ENCODE data around the gene DEAF1. TPM values are rescaled to one million over a fixed set of nuclear protein-coding genes. Genes with fewer than 3 reads are reported as not detected.

DEAF1 gene
- total and polyA plus RNA-seq, 2 donors (not counting 3 experiments of a cell fraction or from before 2014, with no cell fraction given), result 43.6 to 55.7 TPM

DNA sequence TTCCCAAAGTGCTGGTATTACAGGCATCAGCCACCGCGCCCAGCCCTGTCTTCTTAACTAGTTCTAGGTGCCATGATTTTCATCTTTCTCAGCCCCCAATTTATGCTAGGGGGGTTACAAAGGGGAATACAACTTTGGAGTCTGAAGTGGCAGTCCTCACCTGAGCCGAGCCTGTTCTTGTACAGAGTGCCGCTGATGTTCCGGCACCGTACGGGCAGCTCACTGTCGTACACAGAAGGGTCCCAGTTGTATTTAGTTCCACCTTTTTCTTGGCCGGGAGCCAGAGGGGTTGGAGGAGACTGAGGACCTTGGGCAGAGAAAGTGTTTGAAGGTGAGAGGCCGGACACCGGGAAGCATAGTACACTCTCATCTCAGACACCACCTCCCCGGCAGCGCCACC is 7.3 kb downstream of the DEAF1 start:
- no peak overlapping the region for H2AFZ ChIP-seq (ENCODE audit: low read depth, low read length)
- H3K4me3 ChIP-seq (replicated peaks in 1 of 3; ENCODE audit: insufficient read depth in 1 of 3, low read depth in 1 of 3, low read length in 3 of 3), result no peak overlapping the region
- BruUV-seq (replicated peaks), result no TSS peak
- peaks cover 18% of the 10 kb centered on the region for H3K4me1 ChIP-seq (ENCODE audit: control insufficient read depth, extremely low read depth, insufficient read depth, low read length)
- H4K20me1 ChIP-seq (replicated peaks; ENCODE audit: control insufficient read depth, extremely low read depth, insufficient read depth, low read length), result no peaks in the 10 kb centered on the region
- H3K4me2 ChIP-seq (ENCODE audit: insufficient read depth, low read length), result no peak overlapping the region
- CTCF ChIA-PET, result no interaction called here
- no peak for TF ChIP-seq MYC (IDR thresholded peaks at IDR 0.05; ENCODE audit: low read depth, low read length)
- H3K9ac ChIP-seq (replicated peaks; ENCODE audit: extremely low read depth, insufficient read depth, low read length), result no peak overlapping the region
- no peak overlapping the region for H3K27ac ChIP-seq (ENCODE audit: insufficient read depth, low read depth, low read length)
- POLR2A ChIA-PET, result no interaction called here
- H3K9me1 ChIP-seq (replicated peaks; ENCODE audit: control insufficient read depth, extremely low read depth, insufficient read depth, low read length), result no peaks in the 10 kb centered on the region
- intact Hi-C loops (cut with micrococcal nuclease) (no loop called here), dilution Hi-C loops (cut with MboI; ENCODE audit: extremely low pct_ligation_motif_present, low sequenced_read_pairs) (no loop called here)
- H3K9me3 ChIP-seq (replicated peaks; ENCODE audit: control insufficient read depth, insufficient read depth, low read length), result no peaks in the 10 kb centered on the region
- peaks cover 9 to 20% of the 10 kb centered on the region in 2 experiments for H3K36me3 ChIP-seq (ENCODE audit: control insufficient read depth in 2 of 2, extremely low read depth in 1 of 2, insufficient read depth in 2 of 2, low read length in 2 of 2)
- peaks cover 21% of the 10 kb centered on the region for H3K79me2 ChIP-seq (ENCODE audit: control insufficient read depth, insufficient read depth, low read length)
- no peaks in the 10 kb centered on the region for H3K27me3 ChIP-seq (ENCODE audit: control insufficient read depth in 2 of 2, insufficient read depth in 2 of 2, low read length in 2 of 2)
- FAIRE-seq, result no peak
- no peak for DNase-seq (ENCODE audit: low read depth, low spot score)

DNA sequence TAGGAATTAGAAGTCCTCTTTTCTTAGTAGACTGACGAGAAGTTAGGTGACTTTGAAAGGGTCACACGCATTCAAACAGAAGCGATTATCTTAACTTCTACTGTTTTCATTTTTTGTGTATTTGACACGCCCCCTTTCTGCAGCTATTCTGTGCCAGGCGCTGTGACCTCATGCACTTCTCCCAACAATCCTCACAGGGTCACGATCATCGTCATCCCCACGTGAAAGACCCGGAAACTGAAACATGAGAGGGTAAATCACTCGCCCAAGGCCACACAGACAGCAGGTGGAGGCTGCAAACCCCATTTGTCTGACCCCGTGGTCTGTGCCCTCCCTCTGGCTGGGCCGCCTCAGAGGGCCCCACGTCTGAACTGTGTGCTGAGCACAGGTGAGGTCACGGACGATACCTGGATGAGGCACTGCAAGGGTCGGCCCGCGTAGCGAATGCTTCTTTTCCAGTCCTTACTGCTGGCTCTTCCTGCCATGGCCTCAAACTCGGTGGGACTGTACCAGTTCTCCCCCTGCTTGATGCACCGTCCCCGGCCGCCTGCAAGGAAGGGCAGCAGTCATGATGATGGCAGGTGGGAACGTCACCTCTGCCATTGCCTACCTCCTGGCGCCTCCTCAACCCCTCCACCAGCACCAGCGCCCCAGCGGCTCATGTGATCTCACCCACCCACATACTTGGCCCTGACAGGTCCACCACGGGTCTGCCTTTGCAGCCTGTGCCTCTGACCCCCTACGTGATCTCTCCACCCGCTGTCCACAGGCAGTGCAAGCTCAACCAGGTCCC is 8.4 kb downstream of the DEAF1 start:
- Histone ChIP-seq H3K4me1 (ENCODE audit: control insufficient read depth, extremely low read depth, insufficient read depth, low read length) (peaks cover 18% of the 10 kb centered on the region), H3K27me3 (ENCODE audit: control insufficient read depth in 2 of 2, insufficient read depth in 2 of 2, low read length in 2 of 2) (no peaks in the 10 kb centered on the region), H3K9me1 (replicated peaks; ENCODE audit: control insufficient read depth, extremely low read depth, insufficient read depth, low read length) (no peaks in the 10 kb centered on the region), H3K36me3 (ENCODE audit: control insufficient read depth in 2 of 2, extremely low read depth in 1 of 2, insufficient read depth in 2 of 2, low read length in 2 of 2) (peaks cover 11 to 26% of the 10 kb centered on the region in 2 experiments), H3K9me3 (replicated peaks; ENCODE audit: control insufficient read depth, insufficient read depth, low read length) (no peaks in the 10 kb centered on the region), H2AFZ (ENCODE audit: low read depth, low read length) (no peak overlapping the region), H3K4me2 (ENCODE audit: insufficient read depth, low read length) (no peak overlapping the region), H4K20me1 (replicated peaks; ENCODE audit: control insufficient read depth, extremely low read depth, insufficient read depth, low read length) (no peaks in the 10 kb centered on the region), H3K4me3 (replicated peaks in 1 of 3; ENCODE audit: insufficient read depth in 1 of 3, low read depth in 1 of 3, low read length in 3 of 3) (no peak overlapping the region), H3K79me2 (ENCODE audit: control insufficient read depth, insufficient read depth, low read length) (peaks cover 11% of the 10 kb centered on the region), H3K9ac (replicated peaks; ENCODE audit: extremely low read depth, insufficient read depth, low read length) (no peak overlapping the region), H3K27ac (ENCODE audit: insufficient read depth, low read depth, low read length) (no peak overlapping the region)
- no peak for TF ChIP-seq EZH2 (IDR thresholded peaks at IDR 0.05; ENCODE audit: borderline replicate concordance, low read depth, low read length, severe bottlenecking)
- no peak for TF ChIP-seq JUN (IDR thresholded peaks at IDR 0.05; ENCODE audit: borderline replicate concordance, insufficient read depth, insufficient read length, low read depth)
- no peak for TF ChIP-seq POLR2A (IDR thresholded peaks at IDR 0.05; ENCODE audit: low read depth, low read length)
- TF ChIP-seq, protein P1, sequence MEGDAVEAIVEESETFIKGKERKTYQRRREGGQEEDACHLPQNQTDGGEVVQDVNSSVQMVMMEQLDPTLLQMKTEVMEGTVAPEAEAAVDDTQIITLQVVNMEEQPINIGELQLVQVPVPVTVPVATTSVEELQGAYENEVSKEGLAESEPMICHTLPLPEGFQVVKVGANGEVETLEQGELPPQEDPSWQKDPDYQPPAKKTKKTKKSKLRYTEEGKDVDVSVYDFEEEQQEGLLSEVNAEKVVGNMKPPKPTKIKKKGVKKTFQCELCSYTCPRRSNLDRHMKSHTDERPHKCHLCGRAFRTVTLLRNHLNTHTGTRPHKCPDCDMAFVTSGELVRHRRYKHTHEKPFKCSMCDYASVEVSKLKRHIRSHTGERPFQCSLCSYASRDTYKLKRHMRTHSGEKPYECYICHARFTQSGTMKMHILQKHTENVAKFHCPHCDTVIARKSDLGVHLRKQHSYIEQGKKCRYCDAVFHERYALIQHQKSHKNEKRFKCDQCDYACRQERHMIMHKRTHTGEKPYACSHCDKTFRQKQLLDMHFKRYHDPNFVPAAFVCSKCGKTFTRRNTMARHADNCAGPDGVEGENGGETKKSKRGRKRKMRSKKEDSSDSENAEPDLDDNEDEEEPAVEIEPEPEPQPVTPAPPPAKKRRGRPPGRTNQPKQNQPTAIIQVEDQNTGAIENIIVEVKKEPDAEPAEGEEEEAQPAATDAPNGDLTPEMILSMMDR (IDR thresholded peaks at IDR 0.05; ENCODE audit: extremely low read depth in 1 of 2, insufficient read depth in 1 of 2, low read depth in 1 of 2, low read length in 2 of 2), result no peak
- TF ChIP-seq, protein P2, sequence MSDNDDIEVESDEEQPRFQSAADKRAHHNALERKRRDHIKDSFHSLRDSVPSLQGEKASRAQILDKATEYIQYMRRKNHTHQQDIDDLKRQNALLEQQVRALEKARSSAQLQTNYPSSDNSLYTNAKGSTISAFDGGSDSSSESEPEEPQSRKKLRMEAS (IDR thresholded peaks at IDR 0.05; ENCODE audit: insufficient read depth, insufficient read length), result no peak
- no peak for TF ChIP-seq POLR2AphosphoS5 (IDR thresholded peaks at IDR 0.05; ENCODE audit: insufficient read depth, low read depth, low read length)
- TF ChIP-seq FOS (IDR thresholded peaks at IDR 0.05; ENCODE audit: borderline replicate concordance, insufficient read depth, low read length), result no peak
- FAIRE-seq (no peak), DNase-seq (ENCODE audit: low read depth, low spot score) (no peak)
- no TSS peak for BruUV-seq (replicated peaks)
- intact Hi-C loops (cut with micrococcal nuclease) (no loop called here), dilution Hi-C loops (cut with MboI; ENCODE audit: extremely low pct_ligation_motif_present, low sequenced_read_pairs) (no loop called here)
- ChIA-PET CTCF (interaction anchor here (1.3 to 1.6 kb wide), 2 partner anchors 9 to 18 kb away, joined by 5 to 6 read pairs; partner anchors contain the start of genes DEAF1 and TMEM80), POLR2A (no interaction called here)

Measured in endothelial cell of umbilical vein (primary cell).